Astrocyte (in vitro differentiated cells and primary cell): Measurements from ENCODE around the gene C1S.

Experiments
- EZH2 ChIP-seq: IDR thresholded peaks from 2 replicates; pipeline ENCODE4 v1.6.1; 2012; ENCODE audit warnings: mild to moderate bottlenecking, low read length, inconsistent platforms; ENCODE audit not compliant: insufficient read depth
- TF ChIP-seq, protein P1 (sequence below): IDR thresholded peaks from 2 replicates; pipeline ENCODE4 v1.5.1; 2011; ENCODE audit warnings: low read depth, mild to moderate bottlenecking, inconsistent platforms, low read length, moderate library complexity; ENCODE audit not compliant: insufficient read depth

DNA sequence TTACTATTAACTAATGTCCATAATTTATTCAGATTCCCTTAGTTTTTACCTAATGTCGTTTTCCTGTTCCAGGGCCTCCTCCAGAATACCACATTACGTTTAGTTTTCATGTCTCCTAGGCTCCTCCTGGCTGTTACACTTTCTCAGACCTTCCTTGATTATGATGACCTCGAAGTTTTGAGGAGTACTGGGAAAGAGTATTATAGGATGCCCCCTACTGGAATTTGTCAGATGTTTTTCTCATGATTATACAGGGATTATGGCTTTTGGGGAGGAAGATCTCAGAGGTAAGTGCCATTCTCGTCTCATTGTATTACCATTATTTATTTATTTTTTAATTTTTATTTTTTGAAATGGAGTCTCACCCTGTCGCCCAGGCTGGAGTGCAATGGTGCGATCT lies 17.7 kb upstream of the C1S start:
- TF ChIP-seq, protein P1, sequence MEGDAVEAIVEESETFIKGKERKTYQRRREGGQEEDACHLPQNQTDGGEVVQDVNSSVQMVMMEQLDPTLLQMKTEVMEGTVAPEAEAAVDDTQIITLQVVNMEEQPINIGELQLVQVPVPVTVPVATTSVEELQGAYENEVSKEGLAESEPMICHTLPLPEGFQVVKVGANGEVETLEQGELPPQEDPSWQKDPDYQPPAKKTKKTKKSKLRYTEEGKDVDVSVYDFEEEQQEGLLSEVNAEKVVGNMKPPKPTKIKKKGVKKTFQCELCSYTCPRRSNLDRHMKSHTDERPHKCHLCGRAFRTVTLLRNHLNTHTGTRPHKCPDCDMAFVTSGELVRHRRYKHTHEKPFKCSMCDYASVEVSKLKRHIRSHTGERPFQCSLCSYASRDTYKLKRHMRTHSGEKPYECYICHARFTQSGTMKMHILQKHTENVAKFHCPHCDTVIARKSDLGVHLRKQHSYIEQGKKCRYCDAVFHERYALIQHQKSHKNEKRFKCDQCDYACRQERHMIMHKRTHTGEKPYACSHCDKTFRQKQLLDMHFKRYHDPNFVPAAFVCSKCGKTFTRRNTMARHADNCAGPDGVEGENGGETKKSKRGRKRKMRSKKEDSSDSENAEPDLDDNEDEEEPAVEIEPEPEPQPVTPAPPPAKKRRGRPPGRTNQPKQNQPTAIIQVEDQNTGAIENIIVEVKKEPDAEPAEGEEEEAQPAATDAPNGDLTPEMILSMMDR: peak; percentile 16
- no peak for TF ChIP-seq EZH2
